ENCODE results near the gene DPP10. TPM values are rescaled to one million over a fixed set of nuclear protein-coding genes. Genes with fewer than 3 reads are reported as not detected.

Gene DPP10
- total RNA-seq, 1 donor from 2014 or later: not detected

DNA sequence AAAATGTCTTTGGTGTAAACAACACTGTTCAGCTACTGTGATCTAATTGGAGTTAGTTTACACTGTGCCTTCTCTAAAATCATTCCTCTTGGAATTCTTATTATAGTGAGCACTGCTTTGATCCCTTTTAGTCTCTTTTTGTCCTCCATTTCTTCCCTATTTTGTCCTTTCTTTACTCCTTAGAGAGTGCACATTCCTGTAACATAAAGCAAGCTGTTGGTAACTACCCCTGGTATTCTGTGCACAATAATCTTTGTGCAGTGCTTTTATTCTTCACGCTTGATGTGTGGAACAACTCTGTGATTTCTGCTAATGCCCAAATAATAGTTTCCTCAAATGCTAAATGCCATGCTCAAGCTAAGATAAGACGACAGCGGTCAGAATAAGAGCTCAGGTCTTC lies 401.5 kb downstream of the DPP10 start:
- Histone ChIP-seq H3K27me3 (no peaks in the 10 kb centered on the region), H3K27ac (no peak overlapping the region), H3K36me3 (no peaks in the 10 kb centered on the region), H3K4me3 (no peak overlapping the region), H3K9me3 (no peaks in the 10 kb centered on the region), H3K4me1 (no peaks in the 10 kb centered on the region)
- TF ChIP-seq, protein P1, sequence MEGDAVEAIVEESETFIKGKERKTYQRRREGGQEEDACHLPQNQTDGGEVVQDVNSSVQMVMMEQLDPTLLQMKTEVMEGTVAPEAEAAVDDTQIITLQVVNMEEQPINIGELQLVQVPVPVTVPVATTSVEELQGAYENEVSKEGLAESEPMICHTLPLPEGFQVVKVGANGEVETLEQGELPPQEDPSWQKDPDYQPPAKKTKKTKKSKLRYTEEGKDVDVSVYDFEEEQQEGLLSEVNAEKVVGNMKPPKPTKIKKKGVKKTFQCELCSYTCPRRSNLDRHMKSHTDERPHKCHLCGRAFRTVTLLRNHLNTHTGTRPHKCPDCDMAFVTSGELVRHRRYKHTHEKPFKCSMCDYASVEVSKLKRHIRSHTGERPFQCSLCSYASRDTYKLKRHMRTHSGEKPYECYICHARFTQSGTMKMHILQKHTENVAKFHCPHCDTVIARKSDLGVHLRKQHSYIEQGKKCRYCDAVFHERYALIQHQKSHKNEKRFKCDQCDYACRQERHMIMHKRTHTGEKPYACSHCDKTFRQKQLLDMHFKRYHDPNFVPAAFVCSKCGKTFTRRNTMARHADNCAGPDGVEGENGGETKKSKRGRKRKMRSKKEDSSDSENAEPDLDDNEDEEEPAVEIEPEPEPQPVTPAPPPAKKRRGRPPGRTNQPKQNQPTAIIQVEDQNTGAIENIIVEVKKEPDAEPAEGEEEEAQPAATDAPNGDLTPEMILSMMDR (IDR thresholded peaks at IDR 0.05): no peak
- no peak for DNase-seq (ENCODE audit: low spot score in 2 of 2)
- intact Hi-C loops (cut with DNase I): no loop called here

DNA sequence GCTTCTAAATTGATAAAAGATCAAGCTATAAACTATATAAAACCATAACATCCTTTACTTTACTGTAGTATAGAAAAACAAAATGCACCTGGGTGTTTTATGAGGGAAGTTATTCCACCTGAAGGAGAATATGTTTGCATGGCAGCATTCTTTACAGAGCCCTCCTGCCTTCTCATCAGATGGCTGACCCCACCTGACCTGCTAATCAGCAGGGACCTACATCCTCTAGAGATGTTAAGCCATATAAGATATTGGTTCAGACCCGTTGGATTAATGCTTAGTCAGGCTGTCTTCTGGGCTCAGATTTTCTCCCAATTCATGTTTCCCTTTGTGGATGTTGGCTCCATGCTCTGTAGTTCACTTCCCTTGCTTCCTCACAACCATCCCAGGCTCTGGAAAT lies 414.8 kb downstream of the DPP10 start:
- intact Hi-C loops (cut with DNase I): no loop called here
- H3K27ac ChIP-seq: no peak overlapping the region

DNA sequence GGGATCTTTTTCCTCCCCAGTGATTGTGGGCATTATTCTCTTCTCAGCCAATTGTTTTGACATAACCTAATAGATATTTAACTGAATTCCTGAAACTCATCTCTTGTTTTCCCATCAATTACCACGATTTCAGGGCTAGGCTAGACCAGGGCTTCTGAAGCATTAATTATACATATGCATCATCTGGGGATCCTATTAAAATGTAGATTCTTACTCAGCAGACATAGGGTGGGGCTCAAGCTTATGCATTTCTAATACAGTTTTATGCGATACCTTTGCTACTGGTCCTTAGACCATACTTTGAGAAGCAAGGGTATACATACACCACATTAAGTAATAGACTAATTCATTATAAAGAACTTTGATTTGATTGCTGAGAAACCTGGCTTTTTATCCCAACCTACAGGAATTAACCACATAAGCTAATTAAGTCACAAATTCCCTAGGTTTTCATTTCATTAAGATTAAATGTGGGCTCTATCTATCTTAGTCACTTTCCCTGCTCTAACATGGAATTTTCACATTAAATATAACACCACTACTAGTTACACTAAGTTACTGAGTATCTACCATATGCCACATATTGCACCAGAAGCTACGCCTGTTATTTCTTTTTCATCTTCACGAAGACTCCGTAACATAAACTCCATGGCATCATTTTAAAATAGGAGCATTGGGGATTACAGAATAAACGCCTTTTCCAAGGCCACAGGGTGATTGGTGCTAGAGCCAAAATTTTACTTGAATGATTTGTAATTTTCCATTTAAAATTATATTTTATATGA lies 417.5 kb downstream of the DPP10 start:
- intact Hi-C loops (cut with DNase I): no loop called here
- TF ChIP-seq, protein P1 (IDR thresholded peaks at IDR 0.05): no peak
- no peaks in the 10 kb centered on the region for H3K9me3 ChIP-seq
- H3K4me1 ChIP-seq: no peaks in the 10 kb centered on the region
- no peak overlapping the region for H3K27ac ChIP-seq
- no peaks in the 10 kb centered on the region for H3K27me3 ChIP-seq
- DNase-seq (ENCODE audit: low spot score in 2 of 2): no peak
- no peak overlapping the region for H3K4me3 ChIP-seq
- no peaks in the 10 kb centered on the region for H3K36me3 ChIP-seq

More for the DNA sequence above, 414.8 kb downstream of the DPP10 start:
- H3K9me3 ChIP-seq: no peaks in the 10 kb centered on the region
- no peaks in the 10 kb centered on the region for H3K36me3 ChIP-seq
- no peak for DNase-seq (ENCODE audit: low spot score in 2 of 2)
- H3K27me3 ChIP-seq: no peaks in the 10 kb centered on the region
- TF ChIP-seq, protein P1 (IDR thresholded peaks at IDR 0.05): no peak
- H3K4me1 ChIP-seq: no peaks in the 10 kb centered on the region
- no peak overlapping the region for H3K4me3 ChIP-seq

DNA sequence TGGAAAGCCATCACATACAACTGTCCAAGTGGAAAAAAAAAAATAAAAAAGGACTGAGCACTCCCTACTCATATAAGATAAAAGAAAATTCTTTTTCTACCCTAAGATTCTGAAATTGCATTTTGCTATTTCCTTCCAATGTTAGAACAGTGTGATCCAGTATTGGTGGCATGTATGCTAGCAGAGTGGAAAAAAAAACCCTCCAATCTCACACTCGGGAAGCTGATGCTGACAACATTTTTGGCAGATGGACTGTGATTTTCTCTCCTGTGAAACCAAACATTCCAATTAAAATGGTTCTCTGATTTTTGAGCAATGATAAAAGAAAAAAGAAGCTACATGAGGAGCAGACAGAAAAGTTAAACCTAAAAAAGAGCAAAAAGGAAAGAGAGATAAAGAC lies 419.8 kb downstream of the DPP10 start:
- intact Hi-C loops (cut with DNase I): no loop called here

DNA sequence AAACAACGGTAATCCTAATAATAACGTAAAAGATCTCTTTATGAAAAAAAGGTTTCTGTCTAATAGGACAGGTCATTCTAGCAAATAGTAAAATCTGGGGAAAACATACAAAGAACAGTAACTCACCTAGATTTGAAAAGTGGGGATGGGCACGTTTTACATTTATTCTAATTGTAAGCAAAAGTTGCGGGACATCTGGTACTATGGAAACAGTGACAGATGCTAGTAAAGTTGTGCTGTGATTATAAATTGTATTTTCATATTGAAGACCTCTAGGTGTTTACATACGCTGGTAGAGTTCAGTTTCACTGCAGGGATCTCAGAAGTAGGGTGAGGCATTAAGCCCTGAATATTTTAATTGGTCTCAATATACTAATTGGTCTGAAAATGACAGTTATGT lies 422.5 kb downstream of the DPP10 start:
- no peaks in the 10 kb centered on the region for H3K27me3 ChIP-seq
- intact Hi-C loops (cut with DNase I): no loop called here
- H3K4me3 ChIP-seq: no peak overlapping the region
- H3K36me3 ChIP-seq: no peaks in the 10 kb centered on the region
- no peaks in the 10 kb centered on the region for H3K9me3 ChIP-seq
- no peaks in the 10 kb centered on the region for H3K4me1 ChIP-seq
- H3K27ac ChIP-seq: no peak overlapping the region
- no peak for DNase-seq (ENCODE audit: low spot score in 2 of 2)
- TF ChIP-seq, protein P1 (IDR thresholded peaks at IDR 0.05): no peak

More for the DNA sequence above, 419.8 kb downstream of the DPP10 start:
- H3K27me3 ChIP-seq: no peaks in the 10 kb centered on the region
- DNase-seq (ENCODE audit: low spot score in 2 of 2): no peak
- no peak overlapping the region for H3K27ac ChIP-seq
- H3K4me3 ChIP-seq: no peak overlapping the region
- H3K4me1 ChIP-seq: no peaks in the 10 kb centered on the region
- no peaks in the 10 kb centered on the region for H3K9me3 ChIP-seq
- no peaks in the 10 kb centered on the region for H3K36me3 ChIP-seq
- TF ChIP-seq, protein P1 (IDR thresholded peaks at IDR 0.05): no peak

All from ascending aorta (tissue), 2 donors.